RWPE1 (cell line): ENCODE data around the gene ZNF253.
"Not testable (repeated sequence)": the region's sequence is repeated elsewhere in the genome, so short reads cannot be mapped to it uniquely, and the experiment has no call there.

Experiments
- CTCF ChIA-PET: fragments of 350-600 bp; sonication (Branson Sonifier 250); formaldehyde crosslinking; extraction: SDS; loops from one replicate; lab custom pipeline; 2021; lab: Yijun Ruan, JAX
- POLR2A ChIA-PET: fragments of 400-600 bp; formaldehyde crosslinking; extraction: SDS; loops from one replicate; lab custom pipeline; 2020; ENCODE audit warnings: antibody characterized with exemption; ENCODE audit not compliant: low non-redundant PET; lab: Yijun Ruan, JAX
- DNase-seq: peaks from one replicate; pipeline ENCODE4 v3.0.0; 2012; ENCODE audit warnings: low spot score
- H3K27ac ChIP-seq: fragments of 450-650 bp; 2 replicates; pipeline ENCODE4 v1.5.1; 2017
- TF ChIP-seq, protein P1 (sequence below): fragments of 450-650 bp; conservative IDR thresholded peaks from 2 replicates; pipeline ENCODE4 v1.5.1; 2017; ENCODE audit warnings: low read depth, mild to moderate bottlenecking

The ZNF253 gene

DNA sequence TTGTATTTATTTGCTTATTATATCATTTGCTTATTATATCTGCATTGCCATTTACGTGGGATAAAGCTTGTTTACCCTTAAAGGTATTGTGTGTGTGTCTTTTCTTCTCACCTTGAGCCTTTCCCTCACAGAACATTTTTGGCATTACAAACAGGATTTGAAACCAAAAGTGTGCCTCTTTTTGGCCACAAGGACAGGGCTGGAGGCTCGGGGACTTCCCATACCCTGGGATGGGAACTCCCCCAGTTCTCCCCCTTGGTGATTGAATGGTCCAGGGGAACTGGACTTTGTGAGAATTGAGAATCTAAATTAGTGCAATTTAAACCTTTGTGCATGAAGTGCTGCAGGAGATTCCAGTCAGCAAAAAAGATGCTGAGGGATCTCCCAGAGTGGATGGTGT lies 41.8 kb upstream of the ZNF253 start:
- H3K27ac ChIP-seq, result no peak overlapping the region
- TF ChIP-seq, protein P1, sequence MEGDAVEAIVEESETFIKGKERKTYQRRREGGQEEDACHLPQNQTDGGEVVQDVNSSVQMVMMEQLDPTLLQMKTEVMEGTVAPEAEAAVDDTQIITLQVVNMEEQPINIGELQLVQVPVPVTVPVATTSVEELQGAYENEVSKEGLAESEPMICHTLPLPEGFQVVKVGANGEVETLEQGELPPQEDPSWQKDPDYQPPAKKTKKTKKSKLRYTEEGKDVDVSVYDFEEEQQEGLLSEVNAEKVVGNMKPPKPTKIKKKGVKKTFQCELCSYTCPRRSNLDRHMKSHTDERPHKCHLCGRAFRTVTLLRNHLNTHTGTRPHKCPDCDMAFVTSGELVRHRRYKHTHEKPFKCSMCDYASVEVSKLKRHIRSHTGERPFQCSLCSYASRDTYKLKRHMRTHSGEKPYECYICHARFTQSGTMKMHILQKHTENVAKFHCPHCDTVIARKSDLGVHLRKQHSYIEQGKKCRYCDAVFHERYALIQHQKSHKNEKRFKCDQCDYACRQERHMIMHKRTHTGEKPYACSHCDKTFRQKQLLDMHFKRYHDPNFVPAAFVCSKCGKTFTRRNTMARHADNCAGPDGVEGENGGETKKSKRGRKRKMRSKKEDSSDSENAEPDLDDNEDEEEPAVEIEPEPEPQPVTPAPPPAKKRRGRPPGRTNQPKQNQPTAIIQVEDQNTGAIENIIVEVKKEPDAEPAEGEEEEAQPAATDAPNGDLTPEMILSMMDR, result no peak
- no peak for DNase-seq
- CTCF ChIA-PET, result no interaction called here
- POLR2A ChIA-PET, result no interaction called here

DNA sequence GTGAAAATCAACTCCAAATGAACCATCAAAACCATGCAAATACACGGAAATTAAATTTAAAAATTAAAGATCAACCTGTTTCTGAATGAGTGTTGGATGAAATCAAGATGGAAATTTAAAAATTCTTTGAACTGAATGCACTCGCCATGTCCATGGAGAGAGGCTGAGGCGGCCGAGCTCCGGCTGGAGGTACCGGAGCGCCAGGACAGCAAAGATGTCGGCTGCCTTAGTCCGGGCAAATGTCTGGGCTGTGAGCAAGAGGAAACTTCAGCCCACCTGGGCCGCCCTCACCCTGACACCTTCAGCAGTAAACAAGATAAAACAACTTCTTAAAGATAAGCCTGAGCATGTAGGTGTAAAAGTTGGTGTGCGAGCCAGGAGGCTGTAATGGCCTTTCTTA lies 38.8 kb upstream of the ZNF253 start:
- DNase-seq, result no peak

DNA sequence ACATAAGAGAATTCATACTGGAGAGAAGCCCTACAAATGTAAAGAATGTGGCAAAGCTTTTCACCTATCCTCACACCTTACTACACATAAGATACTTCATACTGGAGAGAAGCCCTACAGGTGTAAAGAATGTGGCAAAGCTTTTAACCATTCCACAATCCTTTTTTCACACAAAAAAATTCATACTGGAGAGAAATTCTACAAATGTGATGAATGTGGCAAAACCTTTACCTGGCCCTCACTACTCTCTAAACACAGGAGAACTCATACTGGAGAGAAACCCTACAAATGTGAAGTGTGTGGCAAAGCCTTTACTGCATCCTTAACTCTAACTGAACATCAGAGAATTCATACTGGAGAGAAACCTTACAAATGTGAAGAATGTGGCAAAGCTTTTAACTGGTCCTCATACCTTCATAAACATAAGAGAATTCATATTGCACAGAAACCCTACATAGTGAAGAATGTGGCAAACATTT lies 30.1 kb upstream of the ZNF253 start:
- ChIA-PET CTCF (no interaction called here), POLR2A (no interaction called here)
- H3K27ac ChIP-seq, result no peak overlapping the region
- DNase-seq, result no peak
- TF ChIP-seq, protein P1, result no peak

More for the DNA sequence above, 38.8 kb upstream of the ZNF253 start:
- POLR2A ChIA-PET, result interaction anchor here (0.7 kb wide), 1 partner anchor 496 kb away, joined by 3 read pairs; no protein-coding TSS in a partner anchor
- TF ChIP-seq, protein P1, result no peak
- CTCF ChIA-PET, result no interaction called here
- H3K27ac ChIP-seq, result no peak overlapping the region

DNA sequence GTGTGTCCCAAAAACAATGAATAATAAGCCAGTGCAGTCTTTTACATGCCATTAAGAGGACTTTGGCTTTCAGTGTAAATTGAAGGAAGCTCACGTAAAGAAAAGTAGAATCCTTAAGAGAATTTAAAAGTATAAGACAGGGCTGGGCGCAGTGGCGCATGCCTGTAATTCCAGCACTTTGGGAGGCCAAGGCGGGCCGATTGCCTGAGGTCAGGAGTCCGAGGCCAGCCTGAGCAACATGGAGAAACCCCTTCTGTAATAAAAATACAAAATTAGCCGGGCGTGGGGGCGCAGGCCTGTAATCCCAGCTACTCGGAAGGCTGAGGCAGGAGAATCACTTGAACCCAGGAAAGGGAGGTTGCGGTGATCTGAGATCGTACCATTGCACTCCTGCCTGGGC lies 17.9 kb upstream of the ZNF253 start:
- POLR2A ChIA-PET, result no interaction called here
- no peak for DNase-seq
- TF ChIP-seq, protein P1, result no peak
- no peak overlapping the region for H3K27ac ChIP-seq
- CTCF ChIA-PET, result no interaction called here

DNA sequence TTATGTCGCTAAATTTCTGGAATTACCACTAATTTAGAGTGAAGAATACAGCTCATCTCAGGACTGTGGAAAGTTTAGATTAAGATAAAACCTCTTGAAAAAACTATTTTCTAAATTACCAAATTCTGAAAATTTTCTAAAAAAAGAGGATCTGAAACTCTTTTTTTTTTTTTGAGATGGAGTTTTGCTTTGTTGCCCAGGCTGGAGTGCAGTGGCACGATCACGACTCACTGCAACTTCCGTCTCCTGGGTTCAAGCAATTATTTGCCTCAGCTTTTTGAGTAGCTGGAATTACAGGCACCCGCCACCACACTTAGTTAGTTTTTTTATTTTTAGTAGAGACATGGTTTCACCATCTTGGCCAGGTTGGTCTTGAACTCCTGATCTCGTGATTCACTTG lies 16.6 kb upstream of the ZNF253 start:
- no peak overlapping the region for H3K27ac ChIP-seq
- TF ChIP-seq, protein P1, result no peak
- POLR2A ChIA-PET, result no interaction called here
- CTCF ChIA-PET, result interaction anchor here (0.6 kb wide), 1 partner anchor 74 kb away, joined by 6 read pairs; no protein-coding TSS in a partner anchor
- no peak for DNase-seq

DNA sequence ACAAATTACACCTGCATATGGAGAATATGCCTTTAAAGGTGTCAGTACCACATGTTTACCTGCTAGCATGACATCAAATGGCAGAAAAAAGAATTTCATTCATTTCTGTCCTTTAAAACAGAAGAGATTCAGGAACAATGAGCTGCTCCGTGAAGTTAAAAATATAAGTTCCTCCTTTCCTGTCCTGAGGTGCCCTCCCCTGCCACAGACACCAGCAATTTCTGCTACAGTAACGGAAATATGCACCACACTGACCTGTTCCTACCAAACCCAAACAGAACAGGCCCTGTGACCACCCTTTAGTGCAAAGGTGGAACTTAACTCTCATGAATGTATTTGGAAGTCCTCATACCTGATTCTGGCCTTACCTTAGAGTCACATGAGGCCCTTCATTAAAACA lies 13.9 kb upstream of the ZNF253 start:
- CTCF ChIA-PET, result interaction anchor here (0.6 kb wide), 1 partner anchor 297 kb away, joined by 3 read pairs; no protein-coding TSS in a partner anchor
- POLR2A ChIA-PET, DNase-seq, H3K27ac ChIP-seq: not testable (repeated sequence)

DNA sequence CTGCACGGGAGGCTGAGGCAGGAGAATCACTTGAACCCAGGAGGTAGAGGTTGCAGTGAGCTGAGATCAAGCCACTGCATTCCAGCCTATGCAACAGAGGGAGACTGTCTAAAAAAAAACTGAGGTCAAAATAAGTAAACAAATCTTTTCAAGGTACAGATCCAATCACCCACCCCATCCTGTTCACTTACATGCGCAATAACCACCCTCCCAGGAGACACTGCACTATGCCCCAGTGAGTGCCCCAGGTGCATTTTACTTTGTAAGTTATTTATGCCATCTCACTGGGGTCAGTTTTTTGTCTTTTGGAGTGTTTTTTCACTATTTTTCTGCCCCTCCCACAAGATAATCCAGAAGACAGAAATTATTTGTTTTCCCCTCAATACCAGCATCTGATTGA lies 6.9 kb upstream of the ZNF253 start:
- TF ChIP-seq, protein P1, result no peak
- POLR2A ChIA-PET, result no interaction called here
- DNase-seq, result no peak
- H3K27ac ChIP-seq, result no peak overlapping the region
- CTCF ChIA-PET, result interaction anchor here (0.6 kb wide), 2 partner anchors 19 to 305 kb away, joined by 3 read pairs; no protein-coding TSS in a partner anchor
